B cell (primary cell): ENCODE measurements around the gene CFAP20DC. TPM values are rescaled to one million over a fixed set of nuclear protein-coding genes. Genes with fewer than 3 reads are reported as not detected.

ENCODE experiments used
- ATAC-seq: fragments of 200-7000 bp; cut with Tn5 transposase; one replicate; pipeline ENCODE4 v1.10.0; 2021; ENCODE audit warnings: low read depth, mild to moderate bottlenecking, moderate number of reproducible peaks, moderate library complexity
- CTCF ChIA-PET: fragments of 350-600 bp; sonication (Branson Sonifier 250); formaldehyde crosslinking; loops from one replicate; lab custom pipeline; 2021; ENCODE audit warnings: antibody characterized with exemption, inconsistent platforms; lab: Charles Lee
- POLR2A ChIA-PET: fragments of 350-600 bp; sonication (Branson Sonifier 250); formaldehyde crosslinking; loops from one replicate; lab custom pipeline; 2021; ENCODE audit warnings: antibody characterized with exemption; lab: Charles Lee
- DNase-seq: peaks from one replicate; pipeline ENCODE4 v3.0.0; 2013
- H2AFZ ChIP-seq: 2 replicates; pipeline ENCODE4 v1.6.1; 2012; ENCODE audit warnings: mild to moderate bottlenecking, low read depth, low read length; ENCODE audit not compliant: insufficient read depth, poor library complexity, severe bottlenecking
- H3K27ac ChIP-seq, 2 donors: 1 replicate in 1 of 2; 2 replicates in 1 of 2; pipeline ENCODE4 v1.5.1; 2012 to 2013; ENCODE audit warnings: low read length in 2 of 2, mild to moderate bottlenecking in 2 of 2, moderate library complexity in 1 of 2
- H3K27me3 ChIP-seq, 4 experiments: fragments of 200-600 bp in 1 of 4; sonication (generic) in 1 of 4; replicated peaks in 1 of 4; 1 replicate in 2 of 4; 2 replicates in 2 of 4; pipeline versions ENCODE4 v1.6.1 to v1.7.0; 2013 to 2016; ENCODE audit warnings: low read length in 3 of 4, mild to moderate bottlenecking in 2 of 4, mixed read lengths in 1 of 4, moderate library complexity in 1 of 4; ENCODE audit not compliant: insufficient read depth in 4 of 4, control insufficient read depth in 3 of 4; ENCODE audit errors: control extremely low read depth in 1 of 4
- H3K36me3 ChIP-seq, 2 experiments: replicated peaks in 1 of 2; 1 replicate in 1 of 2; 2 replicates in 1 of 2; pipeline versions ENCODE4 v1.6.1 to v1.7.1; 2013; ENCODE audit warnings: low read length in 1 of 2; ENCODE audit not compliant: insufficient read depth in 2 of 2, control insufficient read depth in 1 of 2; ENCODE audit errors: control extremely low read depth in 1 of 2, extremely low read depth in 1 of 2
- H3K4me1 ChIP-seq, 2 donors: fragments of 200-600 bp in 1 of 2; sonication (generic) in 1 of 2; 1 replicate in 1 of 2; 2 replicates in 1 of 2; pipeline versions ENCODE4 v1.5.1 to v1.6.1; 2013 to 2017; ENCODE audit warnings: low read length in 2 of 2; ENCODE audit not compliant: control insufficient read depth in 2 of 2, insufficient read depth in 2 of 2
- H3K4me2 ChIP-seq: replicated peaks from 2 replicates; pipeline ENCODE3; 2012; ENCODE audit warnings: mild to moderate bottlenecking, low read depth, low read length; ENCODE audit not compliant: poor library complexity, severe bottlenecking
- H3K4me3 ChIP-seq, 5 experiments: fragments of 200-600 bp in 1 of 5; sonication (generic) in 1 of 5; 1 replicate in 3 of 5; 2 replicates in 2 of 5; pipeline versions ENCODE4 v1.5.1 to v1.7.0; 2011 to 2016; ENCODE audit warnings: low read length in 4 of 5, mild to moderate bottlenecking in 4 of 5, low read depth in 2 of 5, control low read depth in 1 of 5, moderate library complexity in 1 of 5; ENCODE audit not compliant: insufficient read depth in 1 of 5; ENCODE audit errors: control extremely low read depth in 1 of 5, extremely low read depth in 1 of 5
- H3K79me2 ChIP-seq: fragments of 200-600 bp; sonication (generic); one replicate; pipeline ENCODE4 v1.6.0; 2016; ENCODE audit warnings: low read length; ENCODE audit not compliant: control insufficient read depth, insufficient read depth
- H3K9ac ChIP-seq: fragments of 200-600 bp; sonication (generic); 2 replicates; pipeline ENCODE4 v1.6.1; 2017; ENCODE audit warnings: mild to moderate bottlenecking, low read length, moderate library complexity
- H3K9me3 ChIP-seq, 3 donors: one replicate each; pipeline versions ENCODE4 v1.6.1 to v1.7.1; 2013; ENCODE audit warnings: low read length in 2 of 3; ENCODE audit not compliant: control insufficient read depth in 2 of 3, insufficient read depth in 1 of 3; ENCODE audit errors: control extremely low read depth in 1 of 3
- H4K20me1 ChIP-seq: 2 replicates; pipeline ENCODE4 v1.6.0; 2012; ENCODE audit warnings: mild to moderate bottlenecking, low read length; ENCODE audit not compliant: insufficient read depth, control insufficient read depth, poor library complexity, severe bottlenecking
- H3K27ac Mint-ChIP-seq: one replicate; pipeline ENCODE4 v1.8.0; 2021; ENCODE audit warnings: mixed read lengths
- H3K27me3 Mint-ChIP-seq: one replicate; pipeline ENCODE4 v1.8.0; 2021; ENCODE audit warnings: mixed read lengths
- H3K4me1 Mint-ChIP-seq: one replicate; pipeline ENCODE4 v1.8.0; 2021; ENCODE audit warnings: mixed read lengths
- H3K4me3 Mint-ChIP-seq: one replicate; pipeline ENCODE4 v1.8.0; 2021; ENCODE audit warnings: mixed read lengths
- H3K9me3 Mint-ChIP-seq: one replicate; pipeline ENCODE4 v1.8.0; 2022; ENCODE audit warnings: mixed read lengths; ENCODE audit not compliant: insufficient read depth
- EZH2 ChIP-seq: IDR thresholded peaks from 2 replicates; pipeline ENCODE4 v1.6.1; 2012; ENCODE audit warnings: borderline replicate concordance, low read depth, mild to moderate bottlenecking, moderate library complexity, low read length; ENCODE audit not compliant: insufficient read depth, poor library complexity, severe bottlenecking
- whole genome bisulfite sequencing: methylation state at CpG from one replicate; pipeline ENCODE4 v1.1.5; 2013; ENCODE audit warnings: missing lambda C conversion rate; ENCODE audit not compliant: insufficient coverage; 5-methylcytosine and 5-hydroxymethylcytosine counted together
- intact Hi-C: fragments of 100-400 bp; cut with micrococcal nuclease; formaldehyde crosslinking; loops from one replicate; pipeline ENCODE4 v1.10.0; 2022
- polyA plus RNA-seq: library from polyadenylated mRNA; depleted of rRNA; stranded (reverse); fragments of >200 nt; gene quantifications from 2 replicates; pipeline ENCODE4 v1.2.3, GENCODE V29; 2012
- total RNA-seq, 2 donors: library from RNA; stranded (reverse); fragments of 120-200 nt in 1 of 2; gene quantifications; 1 replicate in 1 of 2; 2 replicates in 1 of 2; pipeline versions ENCODE4 v1.2.3 to v1.2.4, GENCODE V29; 2013 to 2022
- TF ChIP-seq, protein P1 (sequence below): fragments of 200-600 bp; IDR thresholded peaks from one replicate; pipeline ENCODE4 v1.8.0; 2022; ENCODE audit warnings: antibody characterized with exemption, mild to moderate bottlenecking

Gene CFAP20DC
- total and polyA plus RNA-seq, 2 donors (not counting 1 experiment from before 2014, with no cell fraction given), result 0.27 to 1.2 TPM

DNA sequence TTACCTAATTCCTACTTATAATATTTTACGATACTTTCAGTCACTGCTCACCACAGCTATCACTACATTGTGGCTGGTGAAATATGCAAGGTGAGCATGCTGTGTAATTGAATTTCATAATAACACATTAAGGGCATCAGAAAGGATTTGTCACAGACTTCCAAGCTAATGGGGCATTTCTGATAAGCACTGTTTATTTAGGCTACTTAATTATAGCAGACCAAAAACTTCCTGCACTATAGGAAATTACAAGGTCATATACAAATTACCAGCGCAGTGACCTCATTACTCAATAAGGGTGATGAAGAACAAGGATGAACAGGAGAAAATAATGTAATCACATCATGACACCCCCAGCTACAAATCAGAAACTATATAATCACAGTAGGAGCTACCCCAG, 294.7 kb downstream of the CFAP20DC start:
- no peak overlapping the region for H3K4me3 Mint-ChIP-seq
- H3K9me3 Mint-ChIP-seq, result no peaks in the 10 kb centered on the region
- Histone ChIP-seq H3K4me3 (no peak overlapping the region), H3K36me3 (no peaks in the 10 kb centered on the region), H3K9me3 (no peaks in the 10 kb centered on the region), H3K27me3 (no peaks in the 10 kb centered on the region), H3K27ac (no peak overlapping the region), H2AFZ (no peak overlapping the region), H3K4me2 (no peak overlapping the region), H3K79me2 (no peaks in the 10 kb centered on the region), H4K20me1 (no peaks in the 10 kb centered on the region), H3K4me1 (no peaks in the 10 kb centered on the region), H3K9ac (no peak overlapping the region)
- DNase-seq (no peak), ATAC-seq (no peak)
- TF ChIP-seq, protein P1, sequence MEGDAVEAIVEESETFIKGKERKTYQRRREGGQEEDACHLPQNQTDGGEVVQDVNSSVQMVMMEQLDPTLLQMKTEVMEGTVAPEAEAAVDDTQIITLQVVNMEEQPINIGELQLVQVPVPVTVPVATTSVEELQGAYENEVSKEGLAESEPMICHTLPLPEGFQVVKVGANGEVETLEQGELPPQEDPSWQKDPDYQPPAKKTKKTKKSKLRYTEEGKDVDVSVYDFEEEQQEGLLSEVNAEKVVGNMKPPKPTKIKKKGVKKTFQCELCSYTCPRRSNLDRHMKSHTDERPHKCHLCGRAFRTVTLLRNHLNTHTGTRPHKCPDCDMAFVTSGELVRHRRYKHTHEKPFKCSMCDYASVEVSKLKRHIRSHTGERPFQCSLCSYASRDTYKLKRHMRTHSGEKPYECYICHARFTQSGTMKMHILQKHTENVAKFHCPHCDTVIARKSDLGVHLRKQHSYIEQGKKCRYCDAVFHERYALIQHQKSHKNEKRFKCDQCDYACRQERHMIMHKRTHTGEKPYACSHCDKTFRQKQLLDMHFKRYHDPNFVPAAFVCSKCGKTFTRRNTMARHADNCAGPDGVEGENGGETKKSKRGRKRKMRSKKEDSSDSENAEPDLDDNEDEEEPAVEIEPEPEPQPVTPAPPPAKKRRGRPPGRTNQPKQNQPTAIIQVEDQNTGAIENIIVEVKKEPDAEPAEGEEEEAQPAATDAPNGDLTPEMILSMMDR, result no peak
- no peak for TF ChIP-seq EZH2
- peaks cover 3% of the 10 kb centered on the region for H3K4me1 Mint-ChIP-seq
- whole genome bisulfite sequencing, result no CpG with 5 or more reads among the region's 2 CpGs
- H3K27me3 Mint-ChIP-seq, result no peaks in the 10 kb centered on the region
- H3K27ac Mint-ChIP-seq, result no peak overlapping the region
- POLR2A ChIA-PET, result no interaction called here
- CTCF ChIA-PET, result no interaction called here
- intact Hi-C loops, result no loop called here

DNA sequence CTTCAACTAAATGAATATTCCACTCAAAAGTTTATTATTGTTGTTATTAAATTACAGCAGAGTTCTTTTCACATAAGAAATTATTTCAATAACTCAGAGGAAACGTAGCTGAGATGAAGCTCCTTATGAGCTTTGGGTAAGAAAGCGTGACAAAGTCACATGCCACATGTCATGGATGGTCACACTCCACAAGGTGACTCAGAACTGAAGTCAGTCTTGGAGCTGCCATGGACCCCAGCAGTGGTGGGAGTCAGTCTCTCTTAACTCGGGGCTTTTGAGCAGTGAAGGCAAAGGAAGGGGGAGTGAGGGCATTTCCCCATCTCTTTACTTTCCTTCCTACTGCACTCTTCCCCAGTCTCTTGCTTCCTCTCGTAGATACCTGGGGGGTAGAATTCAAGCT, 295.8 kb downstream of the CFAP20DC start:
- H3K4me3 Mint-ChIP-seq, result no peak overlapping the region
- DNase-seq (no peak), ATAC-seq (no peak)
- Histone ChIP-seq H3K79me2 (no peaks in the 10 kb centered on the region), H3K9ac (no peak overlapping the region), H3K9me3 (no peaks in the 10 kb centered on the region), H2AFZ (no peak overlapping the region), H3K4me3 (no peak overlapping the region), H3K4me1 (no peaks in the 10 kb centered on the region), H3K27me3 (no peaks in the 10 kb centered on the region), H4K20me1 (no peaks in the 10 kb centered on the region), H3K36me3 (no peaks in the 10 kb centered on the region), H3K4me2 (no peak overlapping the region), H3K27ac (no peak overlapping the region)
- H3K27ac Mint-ChIP-seq, result no peak overlapping the region
- no peaks in the 10 kb centered on the region for H3K9me3 Mint-ChIP-seq
- peaks cover 3% of the 10 kb centered on the region for H3K4me1 Mint-ChIP-seq
- no peak for TF ChIP-seq EZH2
- TF ChIP-seq, protein P1, result no peak
- H3K27me3 Mint-ChIP-seq, result no peaks in the 10 kb centered on the region
- WGBS, result 44% methylated on average over 2 of the region's 4 CpGs
- ChIA-PET POLR2A (no interaction called here), CTCF (no interaction called here)
- intact Hi-C loops, result no loop called here
